Neural cell (in vitro differentiated cells): Measurements from ENCODE around the gene OR6C4. TPM values are rescaled to one million over a fixed set of nuclear protein-coding genes. Genes with fewer than 3 reads are reported as not detected.

Experiments used
- H2AFZ ChIP-seq: fragments of 200-600, 300-800 bp; sonication (generic), shearing (Covaris generic); 2 replicates; pipeline ENCODE4 v1.6.0; 2014; ENCODE audit warnings: low read depth, mild to moderate bottlenecking, antibody characterized with exemption, low read length, moderate library complexity
- H3F3A ChIP-seq: fragments of 200-600 bp; shearing (Covaris generic); 2 replicates; pipeline ENCODE4 v1.6.1; 2016; ENCODE audit warnings: mild to moderate bottlenecking, moderate library complexity, mixed read lengths, antibody characterized with exemption, low read length; ENCODE audit not compliant: insufficient read depth, poor library complexity, severe bottlenecking
- H3K27ac ChIP-seq: fragments of 200-600, 300-800 bp; sonication (generic), shearing (Covaris generic); 2 replicates; pipeline ENCODE4 v1.5.1; 2014; ENCODE audit warnings: mild to moderate bottlenecking, low read length, moderate library complexity
- H3K27me3 ChIP-seq: fragments of 300-800, 200-600 bp; sonication (generic), shearing (Covaris generic); 2 replicates; pipeline ENCODE4 v1.6.0; 2014; ENCODE audit warnings: mild to moderate bottlenecking, low read depth, low read length, moderate library complexity; ENCODE audit not compliant: insufficient read depth
- H3K36me3 ChIP-seq: fragments of 300-800, 200-600 bp; sonication (generic), shearing (Covaris generic); 2 replicates; pipeline ENCODE4 v1.5.1; 2014; ENCODE audit warnings: mild to moderate bottlenecking, antibody characterized with exemption, low read length, moderate library complexity; ENCODE audit not compliant: insufficient read depth
- H3K4me2 ChIP-seq: fragments of 300-800, 200-600 bp; sonication (generic), shearing (Covaris generic); 2 replicates; pipeline ENCODE4 v1.6.0; 2014; ENCODE audit warnings: mild to moderate bottlenecking, low read length
- H3K4me3 ChIP-seq: fragments of 300-800, 200-600 bp; sonication (generic), shearing (Covaris generic); 2 replicates; pipeline ENCODE4 v1.5.1; 2014; ENCODE audit warnings: mild to moderate bottlenecking, low read length, moderate library complexity
- H3K79me2 ChIP-seq: fragments of 200-600 bp; shearing (Covaris generic); replicated peaks from 2 replicates; pipeline ENCODE4 v1.6.0; 2014; ENCODE audit warnings: mild to moderate bottlenecking, low read length, moderate library complexity; ENCODE audit not compliant: insufficient read depth
- H3K9ac ChIP-seq: fragments of 300-800, 200-600 bp; sonication (generic), shearing (Covaris generic); 2 replicates; pipeline ENCODE4 v1.6.1; 2016; ENCODE audit warnings: mild to moderate bottlenecking, low read length, mixed read lengths
- H3K9me2 ChIP-seq: fragments of 200-600 bp; shearing (Covaris generic); 2 replicates; pipeline ENCODE4 v1.6.1; 2016; ENCODE audit warnings: mild to moderate bottlenecking, low read length, mixed read lengths; ENCODE audit not compliant: insufficient read depth
- H3K9me3 ChIP-seq: fragments of 200-600, 300-800 bp; sonication (generic), shearing (Covaris generic); 2 replicates; pipeline ENCODE4 v1.6.1; 2016; ENCODE audit warnings: mild to moderate bottlenecking, mixed run types, low read length, moderate library complexity, mixed read lengths
- H4K20me1 ChIP-seq: fragments of 200-600 bp; shearing (Covaris generic); 2 replicates; pipeline ENCODE4 v1.6.1; 2016; ENCODE audit warnings: mild to moderate bottlenecking, mixed run types; ENCODE audit not compliant: insufficient read depth
- CTCF ChIP-seq: fragments of 450-650 bp; IDR thresholded peaks from 2 replicates; pipeline ENCODE4 v1.5.1; 2014; ENCODE audit warnings: antibody characterized with exemption, mild to moderate bottlenecking, moderate library complexity; ENCODE audit not compliant: poor library complexity, severe bottlenecking
- EP300 ChIP-seq: fragments of 450-650 bp; conservative IDR thresholded peaks from 2 replicates; pipeline ENCODE4 v1.6.1; 2014; ENCODE audit warnings: antibody characterized with exemption, mild to moderate bottlenecking, moderate library complexity; ENCODE audit not compliant: poor library complexity, severe bottlenecking
- EZH2 ChIP-seq: fragments of 200-600, 300-800 bp; shearing (Covaris generic), sonication (generic); IDR thresholded peaks from 2 replicates; pipeline ENCODE4 v1.6.1; 2014; ENCODE audit warnings: antibody characterized with exemption, low read length, borderline replicate concordance, mild to moderate bottlenecking; ENCODE audit not compliant: insufficient read depth, poor library complexity, severe bottlenecking
- MXI1 ChIP-seq: fragments of 450-650 bp; conservative IDR thresholded peaks from 2 replicates; pipeline ENCODE4 v1.6.1; 2014; ENCODE audit warnings: antibody characterized with exemption, mild to moderate bottlenecking; ENCODE audit not compliant: poor library complexity, severe bottlenecking
- POLR2AphosphoS5 ChIP-seq: IDR thresholded peaks from 2 replicates; pipeline ENCODE4 v1.6.1; 2012
- RAD21 ChIP-seq: fragments of 450-650 bp; conservative IDR thresholded peaks from 2 replicates; pipeline ENCODE4 v1.6.1; 2014; ENCODE audit warnings: antibody characterized with exemption, mild to moderate bottlenecking, moderate library complexity
- REST ChIP-seq: IDR thresholded peaks from 2 replicates; pipeline ENCODE4 v1.6.1; 2012; ENCODE audit warnings: borderline replicate concordance
- SMC3 ChIP-seq: fragments of 450-650 bp; conservative IDR thresholded peaks from 2 replicates; pipeline ENCODE4 v1.6.1; 2014; ENCODE audit warnings: antibody characterized with exemption, mild to moderate bottlenecking, moderate library complexity; ENCODE audit not compliant: poor library complexity
- TAF1 ChIP-seq: IDR thresholded peaks from 2 replicates; pipeline ENCODE4 v1.6.1; 2012; ENCODE audit warnings: low read depth
- polyA minus RNA-seq: library from RNA; depleted of rRNA, polyadenylated mRNA; stranded (reverse); fragments of >200 nt; gene quantifications from 2 replicates; pipeline ENCODE4 v1.2.3, GENCODE V29; 2014
- polyA plus RNA-seq: library from polyadenylated mRNA; depleted of rRNA; stranded (reverse); fragments of >200 nt; gene quantifications from 2 replicates; pipeline ENCODE4 v1.2.3, GENCODE V29; 2014

Gene OR6C4
- polyA plus RNA-seq (not detected in 2 replicates), polyA minus RNA-seq (not detected in 2 replicates)

GRCh38 chr12:55549302-55549701 is at the start of gene OR6C4:
Gene OR6C4 (plus strand): TSS chr12:55549602. CDS start chr12:55551227, 1,625 bp downstream.
- H3K27me3 ChIP-seq: no peaks in the 10 kb centered on the region
- no peaks in the 10 kb centered on the region for H4K20me1 ChIP-seq
- H2AFZ ChIP-seq: no peak within 1 kb of the TSS
- no peaks in the 10 kb centered on the region for H3K9me2 ChIP-seq
- no peaks in the 10 kb centered on the region for H3K36me3 ChIP-seq
- no peaks in the 10 kb centered on the region for H3K9me3 ChIP-seq
- H3F3A ChIP-seq: no peaks in the 10 kb centered on the region
- no peaks in the 10 kb centered on the region for H3K79me2 ChIP-seq
- no peak within 1 kb of the TSS for H3K4me3 ChIP-seq
- H3K27ac ChIP-seq: no peak within 1 kb of the TSS
- no peak within 1 kb of the TSS for H3K9ac ChIP-seq
- H3K4me2 ChIP-seq: no peak within 1 kb of the TSS
- no peak for TF ChIP-seq EP300
- no peak for TF ChIP-seq EZH2
- no peak for TF ChIP-seq CTCF
- TF ChIP-seq MXI1: no peak
- no peak for TF ChIP-seq RAD21
- TF ChIP-seq SMC3: no peak
- TF ChIP-seq POLR2AphosphoS5: no peak
- no peak for TF ChIP-seq TAF1
- no peak for TF ChIP-seq REST

- H4K20me1 ChIP-seq: no peaks in the 10 kb centered on the region
- no peaks in the 10 kb centered on the region for H3K27me3 ChIP-seq
- no peak overlapping the region for H2AFZ ChIP-seq
- H3K36me3 ChIP-seq: no peaks in the 10 kb centered on the region
- H3K9me2 ChIP-seq: no peaks in the 10 kb centered on the region
- H3K4me3 ChIP-seq: no peak overlapping the region
- H3F3A ChIP-seq: no peaks in the 10 kb centered on the region
- no peak for TF ChIP-seq EZH2
- no peak for TF ChIP-seq RAD21
- no peak for TF ChIP-seq SMC3
- no peak for TF ChIP-seq CTCF
- TF ChIP-seq POLR2AphosphoS5: no peak
- no peak for TF ChIP-seq MXI1
- no peak for TF ChIP-seq REST
- no peak for TF ChIP-seq EP300
- no peak for TF ChIP-seq TAF1
- no peak overlapping the region for H3K4me2 ChIP-seq
- no peaks in the 10 kb centered on the region for H3K9me3 ChIP-seq
- no peak overlapping the region for H3K9ac ChIP-seq
- H3K79me2 ChIP-seq: no peaks in the 10 kb centered on the region
- no peak overlapping the region for H3K27ac ChIP-seq
These were observed 49.6 kb upstream of the OR6C4 start for GRCh38 chr12:55499810-55500252.
